Loucy (cell line): Measurements from ENCODE around the gene SYP.

Source experiments
- CTCF ChIP-seq: fragments of 200-600 bp; sonication (generic); conservative IDR thresholded peaks from 2 replicates; pipeline ENCODE4 v1.5.1; 2014; ENCODE audit warnings: mild to moderate bottlenecking, antibody characterized with exemption, low read length
- EZH2phosphoT487 ChIP-seq: fragments of 200-600 bp; IDR thresholded peaks from 2 replicates; pipeline ENCODE4 v1.6.1; 2018; ENCODE audit warnings: antibody characterized with exemption, mild to moderate bottlenecking, moderate library complexity, borderline replicate concordance

GRCh38 chrX:49211074-49211473 is 11.1 kb upstream of the SYP start:
- TF ChIP-seq CTCF (no peak), EZH2phosphoT487 (no peak)
